HG03025 (cell line): Measurements from ENCODE around the gene UNC93B1.

Experiments
- ATAC-seq: cut with Tn5 transposase; IDR thresholded peaks from one replicate; pipeline ENCODE4 v1.9.1; 2021; ENCODE audit warnings: mild to moderate bottlenecking, moderate library complexity; ENCODE audit not compliant: unreplicated experiment, low FRiP score

The UNC93B1 gene

GRCh38 chr11:68026391-68027105 lies 22.7 kb upstream of the UNC93B1 start:
- ATAC-seq, result no peak

DNA sequence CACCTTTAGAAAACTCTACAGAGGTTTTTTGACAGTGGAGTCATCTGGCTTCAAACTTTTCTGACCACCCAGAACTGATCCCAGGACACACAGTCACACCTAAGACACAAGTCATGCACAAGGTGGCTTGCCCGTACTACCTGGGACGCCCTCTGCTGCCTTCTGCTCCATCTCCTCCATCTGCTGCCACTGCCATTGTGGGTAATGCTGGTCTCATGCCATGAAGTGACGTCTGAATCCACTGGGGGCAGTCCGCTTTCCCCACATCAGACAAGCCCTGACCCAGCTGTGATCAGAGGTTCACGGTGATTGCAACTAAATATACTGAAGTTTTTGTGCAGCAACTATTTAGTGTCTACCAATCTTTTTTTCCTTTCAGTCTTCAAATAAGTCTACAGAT lies 21.1 kb upstream of the UNC93B1 start:
- ATAC-seq, result no peak

DNA sequence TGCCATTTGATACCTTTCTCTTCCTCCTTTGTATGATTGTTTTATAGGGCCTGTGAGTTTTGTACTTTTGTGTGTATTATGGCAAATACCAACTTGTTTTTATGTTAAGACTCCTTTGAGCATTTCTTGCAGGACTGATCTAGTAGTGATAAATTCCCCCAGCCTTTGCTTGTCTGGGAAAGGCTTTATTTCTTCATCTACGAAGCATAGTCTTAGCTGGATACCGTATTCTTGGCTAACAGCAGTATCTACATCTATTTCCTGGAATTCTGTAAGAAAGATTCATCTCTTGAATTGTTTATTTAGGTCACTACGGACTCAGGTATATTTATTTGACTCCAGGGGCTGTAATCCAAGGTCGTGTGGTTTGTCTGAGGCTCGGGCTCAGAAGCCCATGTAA lies 20.6 kb upstream of the UNC93B1 start:
- ATAC-seq, result no peak

DNA sequence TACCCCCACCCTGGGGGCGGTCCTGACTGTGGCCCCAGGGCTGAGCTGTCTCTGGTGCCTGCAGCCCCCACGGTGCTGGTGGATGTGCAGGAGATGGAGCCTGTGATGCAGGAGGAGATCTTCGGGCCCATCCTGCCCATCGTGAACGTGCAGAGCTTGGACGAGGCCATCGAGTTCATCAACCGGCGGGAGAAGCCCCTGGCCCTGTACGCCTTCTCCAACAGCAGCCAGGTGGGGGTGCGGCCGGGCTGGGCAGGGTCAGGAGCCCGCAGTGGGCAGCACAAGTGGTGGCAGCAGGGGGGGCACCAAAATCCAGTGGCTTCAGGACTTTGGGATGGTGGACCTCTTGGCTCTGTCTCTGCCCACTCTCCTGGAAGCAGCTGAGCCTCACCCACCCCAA lies 18.6 kb upstream of the UNC93B1 start:
- ATAC-seq, result no peak

DNA sequence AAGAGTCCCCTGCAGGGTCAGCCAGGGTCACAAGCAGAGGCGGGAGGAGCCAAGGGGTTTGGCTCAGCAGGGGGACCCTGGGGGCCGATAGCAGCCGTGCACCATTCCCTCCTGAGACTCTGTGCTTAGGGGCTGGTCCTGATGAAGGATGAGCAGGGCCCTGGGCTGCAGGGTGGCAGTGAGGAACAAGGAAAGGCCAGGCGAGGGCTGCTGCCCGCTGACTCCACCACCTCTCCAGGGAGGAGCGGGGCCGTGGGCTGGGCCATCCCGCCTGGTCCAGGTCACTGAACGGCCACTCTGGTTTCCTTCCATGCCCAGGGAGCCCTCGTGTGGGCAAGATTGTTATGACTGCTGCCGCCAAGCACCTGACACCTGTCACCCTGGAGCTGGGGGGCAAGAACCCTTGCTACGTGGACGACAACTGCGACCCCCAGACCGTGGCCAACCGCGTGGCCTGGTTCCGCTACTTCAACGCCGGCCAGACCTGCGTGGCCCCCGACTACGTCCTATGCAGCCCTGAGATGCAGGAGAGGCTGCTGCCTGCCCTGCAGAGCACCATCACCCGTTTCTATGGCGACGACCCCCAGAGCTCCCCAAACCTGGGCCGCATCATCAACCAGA lies 17.4 kb upstream of the UNC93B1 start:
- no peak for ATAC-seq

GRCh38 chr11:68020575-68020974 lies 16.7 kb upstream of the UNC93B1 start:
- ATAC-seq, result no peak

DNA sequence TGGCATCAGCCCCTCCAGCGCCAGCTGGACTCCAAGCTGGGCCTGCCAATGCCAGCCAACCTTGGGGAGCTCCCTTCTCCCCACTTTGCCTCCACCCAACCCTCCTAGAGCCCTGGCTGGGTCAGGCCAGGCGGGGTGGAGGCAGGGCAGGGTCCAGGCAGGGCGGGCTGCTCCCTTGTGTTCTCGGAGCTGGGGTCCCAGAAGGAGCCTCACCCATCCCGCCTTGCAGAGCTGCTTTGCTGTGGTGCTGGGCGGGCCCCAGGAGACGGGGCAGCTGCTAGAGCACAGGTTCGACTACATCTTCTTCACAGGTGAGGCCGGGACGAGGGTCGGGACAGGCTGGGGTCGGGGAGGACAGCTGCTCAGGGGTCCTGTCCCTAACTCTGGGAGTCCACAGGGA lies 15.6 kb upstream of the UNC93B1 start:
- no peak for ATAC-seq

GRCh38 chr11:68018730-68019190 lies 14.9 kb upstream of the UNC93B1 start:
- no peak for ATAC-seq

DNA sequence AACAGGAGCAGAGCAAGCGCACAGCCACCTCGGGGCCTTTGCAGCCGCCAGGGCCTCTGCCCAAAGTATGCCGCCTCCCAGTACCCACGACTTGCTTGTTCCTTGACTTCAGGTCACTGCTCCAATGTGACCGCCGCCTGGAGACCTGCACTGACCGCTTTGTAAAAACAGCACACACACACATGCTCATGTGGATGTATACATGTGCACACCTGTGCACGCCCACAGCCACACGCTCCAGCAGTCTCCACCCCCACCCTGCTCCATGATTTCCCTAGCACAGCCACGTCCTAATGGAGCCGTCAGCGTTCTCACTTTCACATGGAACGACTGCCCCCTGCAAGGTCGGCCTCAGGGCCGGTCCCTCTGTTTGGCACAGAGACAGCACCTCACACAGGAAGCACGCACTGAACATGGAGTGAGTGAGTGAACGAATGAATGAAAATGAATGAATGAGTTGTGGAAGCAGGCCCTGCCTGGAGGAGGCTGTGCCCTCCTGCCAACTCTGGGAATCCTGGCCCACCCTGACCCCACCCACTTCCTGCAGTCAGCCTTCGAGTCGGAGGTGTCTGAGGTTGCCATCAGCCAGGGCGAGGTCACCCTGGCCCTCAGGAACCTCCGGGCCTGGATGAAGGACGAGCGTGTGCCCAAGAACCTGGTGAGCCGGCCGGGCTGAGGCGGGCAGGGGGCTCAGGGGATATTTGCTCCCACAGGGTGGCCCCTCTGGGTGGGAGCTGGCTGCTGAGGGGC lies 14.3 kb upstream of the UNC93B1 start:
- no peak for ATAC-seq

- ATAC-seq, result no peak
These were observed 13.3 kb upstream of the UNC93B1 start for GRCh38 chr11:68016904-68017817.

GRCh38 chr11:68016161-68016903 lies 12.4 kb upstream of the UNC93B1 start:
- ATAC-seq, result no peak

DNA sequence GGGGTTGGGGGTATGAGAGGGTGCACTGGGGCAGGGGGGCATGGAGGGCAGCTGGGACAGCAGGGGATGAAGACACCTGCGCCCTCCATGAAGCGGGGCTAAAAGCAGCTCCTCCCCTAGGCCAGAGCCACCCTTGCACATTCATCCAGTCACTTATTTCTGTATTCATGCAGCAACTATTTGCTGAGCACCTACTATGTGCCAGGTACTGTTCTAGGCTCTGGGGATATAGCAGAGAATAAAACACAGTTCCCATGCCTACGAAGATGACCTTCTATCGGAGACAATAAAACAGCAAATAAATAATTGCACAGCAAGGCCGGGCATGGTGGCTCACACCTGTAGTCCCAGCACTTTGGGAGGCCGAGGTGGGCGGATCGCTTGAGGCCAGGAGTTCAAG lies 11.6 kb upstream of the UNC93B1 start:
- ATAC-seq, result no peak

- no peak for ATAC-seq
These were observed 11.1 kb upstream of the UNC93B1 start for GRCh38 chr11:68014947-68015447.

GRCh38 chr11:68014157-68014946 lies 10.5 kb upstream of the UNC93B1 start:
- no peak for ATAC-seq

- ATAC-seq, result no peak
These were observed 9.8 kb upstream of the UNC93B1 start for GRCh38 chr11:68013611-68014156.

DNA sequence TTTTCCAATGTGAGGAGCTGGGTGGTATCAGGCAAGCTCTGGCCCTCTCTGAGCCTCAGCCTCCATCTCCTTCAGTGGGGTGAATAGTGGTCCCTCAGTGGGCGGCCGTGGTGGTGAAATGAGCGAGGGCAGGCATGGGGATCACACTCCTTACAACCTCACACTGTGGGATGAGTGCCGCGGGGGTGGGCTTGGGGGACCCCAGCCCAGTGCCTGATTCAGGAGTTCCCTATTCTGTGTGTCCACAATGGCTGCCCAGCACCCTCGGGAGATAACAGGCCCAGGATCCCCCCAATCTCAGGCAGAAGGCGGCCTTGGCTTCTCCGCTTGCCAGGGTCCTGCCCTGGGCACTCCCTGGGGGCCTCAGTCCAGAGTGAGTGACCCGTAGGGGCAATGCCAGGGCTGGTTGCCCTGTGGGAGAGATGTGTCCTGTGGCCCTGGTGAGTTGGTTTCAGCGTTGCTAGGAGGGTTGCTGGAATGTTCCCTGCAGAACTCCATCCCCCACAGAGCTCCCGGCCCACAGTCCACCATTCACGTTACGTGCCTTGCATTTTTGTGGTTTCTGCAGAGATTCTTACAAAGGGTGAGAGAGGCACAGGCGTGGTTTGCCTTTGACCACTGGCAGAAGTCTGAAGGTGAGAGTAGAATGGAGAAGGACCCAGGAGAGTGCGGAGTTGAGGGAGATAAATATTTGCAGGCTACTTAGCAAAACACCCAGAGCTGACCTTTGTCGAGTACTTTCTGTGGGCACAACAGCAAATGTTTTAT lies 9.1 kb upstream of the UNC93B1 start:
- no peak for ATAC-seq

DNA sequence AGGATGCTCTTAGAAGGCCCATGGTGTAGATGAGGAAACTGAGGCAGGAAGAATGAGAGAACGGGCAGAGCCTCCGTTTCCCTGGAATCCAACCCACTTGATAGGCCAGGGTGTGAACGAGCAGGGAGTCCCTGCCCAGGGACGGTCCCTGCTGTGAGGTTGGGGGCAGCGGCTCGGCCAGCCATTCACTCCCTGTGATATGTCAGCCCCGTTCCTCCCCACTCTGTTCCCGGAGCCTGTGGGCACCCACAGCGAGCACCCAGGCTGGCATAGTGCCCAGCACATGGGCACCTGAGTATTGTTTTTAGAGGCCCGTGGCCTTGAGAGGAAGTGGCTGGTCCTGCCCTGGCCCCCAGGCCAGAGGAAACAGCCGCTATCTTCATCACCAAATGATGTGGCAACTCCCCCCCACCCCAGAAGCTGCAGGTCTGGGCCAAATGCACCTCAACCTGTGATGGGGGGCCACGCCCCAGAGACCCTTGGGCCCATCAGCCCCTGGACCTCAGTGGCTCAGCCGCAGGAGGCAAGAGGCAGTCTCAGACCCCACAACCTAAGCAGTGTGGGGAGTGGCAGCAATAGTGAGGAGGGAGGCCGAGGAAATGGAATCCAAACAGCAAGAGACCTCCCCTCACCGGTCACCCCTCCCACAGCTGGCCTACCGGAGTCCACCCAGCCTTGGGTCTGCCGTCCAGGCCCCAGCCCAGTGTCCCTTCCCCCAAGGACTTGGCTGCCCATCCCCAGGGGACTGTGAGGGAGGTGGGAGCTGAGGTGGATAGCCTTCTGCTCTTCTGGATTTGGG lies 8.3 kb upstream of the UNC93B1 start:
- ATAC-seq, result no peak
